NCI-H146 treated with DMSO at 0.1 percent for 48 hours (cell line): ENCODE results near the gene MSRB3.
A peak's percentile ranks its signal among the peaks of the same experiment; 100 is the strongest.
"Not testable (repeated sequence)": the region's sequence is repeated elsewhere in the genome, so short reads cannot be mapped to it uniquely, and the experiment has no call there.

ENCODE experiments used
- DNase-seq: peaks from one replicate; lab custom pipeline; 2025; ENCODE audit not compliant: unreplicated experiment; lab: John Stamatoyannopoulos, UW

MSRB3 gene

DNA sequence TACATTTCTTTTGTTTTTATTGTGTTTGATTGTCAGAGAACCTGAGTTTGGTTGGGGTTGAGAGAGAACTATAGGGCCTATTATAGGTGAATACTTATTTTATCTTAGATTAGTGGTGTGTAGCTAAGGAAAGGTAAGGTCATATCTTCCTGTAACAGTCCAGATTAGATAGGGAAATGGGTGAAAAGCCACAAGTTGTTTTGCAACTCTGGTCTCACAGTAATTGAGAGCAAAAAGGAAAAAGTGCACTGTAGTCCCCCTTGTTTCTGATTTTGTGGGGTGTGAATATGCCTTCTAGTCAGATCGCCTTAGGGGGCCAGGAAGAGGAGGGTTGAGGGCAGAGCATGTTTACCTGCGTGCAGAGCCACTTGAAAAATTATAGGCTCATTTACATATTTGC lies 8.9 kb downstream of the MSRB3 start:
- no peak for DNase-seq

DNA sequence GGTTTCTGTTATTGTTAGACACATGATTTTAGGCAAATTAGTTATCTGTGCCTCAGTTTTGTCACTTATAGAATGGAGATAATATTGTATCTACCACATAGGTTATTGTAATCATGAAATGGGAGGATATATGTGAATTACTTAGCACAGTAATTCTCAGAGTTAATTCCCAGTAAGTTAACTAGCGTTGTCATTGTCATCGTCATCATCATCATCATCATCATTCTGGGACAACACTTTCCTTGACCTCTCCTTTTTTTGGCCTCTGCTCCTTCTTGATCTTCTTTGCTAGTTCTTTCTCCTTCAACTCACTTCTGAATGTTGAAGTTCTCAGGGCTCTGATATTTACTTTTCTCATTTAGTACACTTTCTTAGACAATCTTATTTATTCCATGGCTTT lies 13.8 kb downstream of the MSRB3 start:
- DNase-seq = no peak

DNA sequence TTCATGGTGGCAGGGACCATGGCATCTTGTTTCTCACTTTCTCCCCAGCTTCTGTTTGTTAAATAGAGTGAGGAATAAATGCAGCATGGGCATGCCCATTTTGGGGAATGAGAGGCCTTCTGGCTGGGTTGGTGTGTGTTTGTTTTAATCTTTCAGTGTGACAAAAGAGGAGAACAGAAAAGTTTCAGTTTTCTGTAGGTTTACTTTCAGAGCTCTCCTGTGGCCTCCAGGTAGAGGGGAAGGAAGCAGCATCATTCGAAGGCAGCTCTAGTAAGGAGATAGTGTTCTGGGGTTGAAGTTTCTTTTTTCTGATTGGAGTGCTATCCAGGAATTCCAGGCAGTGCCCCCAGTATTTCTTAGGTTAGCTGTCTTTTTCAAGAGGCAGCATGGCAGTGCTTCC lies 15.3 kb downstream of the MSRB3 start:
- no peak for DNase-seq

DNA sequence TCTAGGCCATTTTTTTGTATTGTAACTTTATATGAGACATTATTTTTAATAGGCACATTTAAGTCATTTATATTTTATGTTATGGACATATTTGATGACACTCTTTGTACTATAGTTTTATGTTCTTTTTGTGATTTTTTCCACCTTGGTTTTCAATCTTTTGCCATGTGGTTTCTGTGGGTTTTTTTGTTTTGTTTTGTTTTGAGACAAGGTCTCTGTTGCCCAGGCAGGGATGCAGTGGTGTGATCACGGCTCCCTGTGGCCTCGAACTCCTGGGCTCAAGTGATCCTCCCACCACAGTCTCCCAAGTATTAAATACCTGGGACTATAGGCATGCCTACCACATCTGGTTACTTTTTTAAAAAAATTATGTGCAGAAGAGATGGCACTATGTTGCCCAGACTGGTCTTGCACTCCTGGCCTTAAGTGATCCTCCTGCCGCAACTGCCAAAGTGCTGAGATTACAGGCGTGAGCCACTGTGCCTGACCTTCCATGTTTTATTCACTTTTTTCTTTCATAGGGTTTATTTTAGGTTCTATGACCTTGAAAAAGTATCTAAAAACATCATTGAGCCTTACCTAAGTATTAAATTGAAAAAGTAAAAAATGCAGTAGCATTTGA lies 16.3 kb downstream of the MSRB3 start:
- DNase-seq = no peak

DNA sequence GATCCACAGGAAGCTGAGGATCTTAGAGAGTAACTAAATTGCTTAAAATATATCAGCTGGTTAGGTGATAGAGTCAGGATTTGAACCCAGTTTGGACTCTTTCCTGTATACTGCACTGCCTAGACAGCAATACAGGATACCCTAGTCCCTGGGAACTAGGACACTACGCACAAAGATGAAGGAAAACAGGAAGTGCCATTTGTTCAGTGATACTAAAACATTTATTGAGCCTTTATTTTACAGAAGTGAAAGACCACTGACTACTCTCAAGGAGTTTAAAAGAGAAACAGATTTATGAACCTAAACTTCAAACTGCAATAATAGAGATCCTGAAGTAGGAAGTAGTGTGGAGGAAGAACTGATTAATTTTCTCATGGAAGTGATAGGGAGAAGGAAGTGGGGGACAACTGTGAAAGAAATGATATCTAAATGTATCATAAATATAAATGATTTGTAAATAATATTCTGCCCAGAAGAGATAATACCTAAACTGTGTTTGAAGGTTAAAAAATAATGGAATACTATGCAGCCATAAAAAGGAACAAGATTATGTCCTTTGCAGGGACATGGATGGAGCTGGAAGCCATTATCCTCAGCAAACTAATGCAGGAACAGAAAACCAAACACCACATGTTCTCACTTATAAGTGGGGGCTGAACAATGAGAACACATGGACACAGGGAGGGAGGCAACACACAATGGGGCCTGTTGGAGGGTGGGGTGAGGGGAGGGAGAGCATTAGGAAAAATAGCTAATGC lies 18.2 kb downstream of the MSRB3 start:
- no peak for DNase-seq

DNA sequence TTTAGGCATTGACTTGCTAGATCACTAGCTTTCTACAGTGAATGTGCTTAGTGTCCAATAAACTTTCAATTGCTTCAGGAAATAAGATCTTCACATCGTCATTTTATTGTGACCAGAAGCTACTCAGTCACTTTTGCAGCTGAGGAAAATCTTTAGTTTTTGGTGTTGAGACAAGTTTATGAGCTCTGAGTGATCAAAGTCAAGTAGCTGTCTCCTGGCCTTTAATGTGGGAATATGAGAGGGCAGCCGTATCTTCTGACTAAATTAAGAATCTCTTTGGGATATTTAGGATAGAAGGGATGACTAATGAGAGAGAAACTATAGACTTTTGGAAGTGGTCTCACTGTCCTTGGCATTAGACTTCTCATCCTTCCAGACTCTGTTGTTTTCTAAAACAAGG lies 21.6 kb downstream of the MSRB3 start:
- no peak for DNase-seq

DNA sequence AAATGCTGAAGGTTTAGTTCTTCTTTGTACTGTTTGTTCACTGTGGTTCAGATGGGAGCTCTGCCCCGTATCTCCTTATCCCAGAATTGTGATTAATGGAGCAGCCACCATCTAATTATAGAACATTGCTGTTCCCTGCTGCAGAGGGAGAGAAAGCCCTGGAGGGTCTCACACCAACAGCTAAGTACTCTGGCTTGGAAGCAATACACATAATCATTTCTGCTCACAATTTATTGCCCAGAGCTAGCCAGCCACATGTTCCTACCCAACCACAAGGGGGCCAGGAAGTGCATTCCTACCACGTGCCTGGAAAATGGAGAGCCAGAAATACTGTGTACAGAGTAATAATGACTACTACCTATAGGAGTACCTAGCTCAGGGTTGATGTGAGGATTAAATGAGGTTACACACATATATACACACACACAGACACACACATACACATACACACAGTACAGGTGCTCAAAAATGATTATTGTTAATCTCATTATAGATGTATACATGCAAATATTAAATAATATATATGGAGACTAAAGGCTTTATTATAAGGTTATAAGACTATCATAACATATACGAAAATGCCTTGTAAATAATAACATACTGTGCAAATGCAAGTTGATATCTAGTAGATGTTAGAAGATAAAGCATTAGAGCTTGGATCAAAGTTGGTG lies 22.3 kb downstream of the MSRB3 start:
- DNase-seq = no peak

DNA sequence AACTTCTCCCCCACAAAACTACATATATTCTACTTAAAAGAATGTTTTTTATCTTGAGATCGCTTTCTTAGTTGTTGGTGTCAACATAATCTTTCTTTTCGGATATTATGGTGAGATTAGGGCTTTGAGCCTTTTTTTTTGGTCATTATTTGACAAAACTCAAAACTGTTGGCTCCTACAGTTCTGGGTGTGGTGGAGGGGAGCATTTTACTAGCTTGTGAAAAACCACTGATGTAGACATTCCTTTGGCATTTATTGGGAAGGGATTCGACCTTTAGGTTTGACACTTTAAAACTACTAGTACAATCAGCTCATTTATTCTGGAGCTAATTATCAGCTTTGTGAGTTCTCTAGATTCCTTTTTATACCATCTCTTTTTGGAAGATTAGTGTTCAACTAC lies 24.4 kb downstream of the MSRB3 start:
- DNase-seq = no peak

DNA sequence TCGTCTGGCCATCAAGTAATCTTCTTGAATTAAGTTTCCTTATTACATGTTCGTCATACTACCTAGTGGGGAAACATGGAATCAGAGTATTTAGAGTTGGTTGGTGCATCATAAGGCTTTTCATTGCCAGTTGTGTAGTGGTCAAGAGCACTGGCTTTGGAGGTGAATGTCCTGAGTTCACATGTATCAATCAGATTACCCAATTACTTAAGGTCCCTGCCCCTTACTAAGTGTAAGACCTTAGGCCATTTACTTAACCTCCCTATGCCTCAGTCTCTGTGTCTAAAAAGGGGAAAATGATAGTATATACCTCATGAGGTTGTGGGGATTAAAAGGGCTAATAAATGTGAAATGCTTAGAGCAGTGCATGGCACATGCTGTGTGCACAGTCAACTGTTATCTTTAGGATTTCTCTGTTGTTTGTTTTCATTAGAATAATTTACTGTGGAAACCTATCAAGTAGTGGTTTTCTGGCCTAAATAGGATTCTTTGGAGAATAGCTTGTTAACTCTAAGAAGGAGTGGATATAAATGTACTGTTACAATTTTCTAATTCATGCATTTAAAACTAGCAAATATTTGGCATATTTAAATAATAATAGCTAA lies 27.0 kb downstream of the MSRB3 start:
- no peak for DNase-seq

DNA sequence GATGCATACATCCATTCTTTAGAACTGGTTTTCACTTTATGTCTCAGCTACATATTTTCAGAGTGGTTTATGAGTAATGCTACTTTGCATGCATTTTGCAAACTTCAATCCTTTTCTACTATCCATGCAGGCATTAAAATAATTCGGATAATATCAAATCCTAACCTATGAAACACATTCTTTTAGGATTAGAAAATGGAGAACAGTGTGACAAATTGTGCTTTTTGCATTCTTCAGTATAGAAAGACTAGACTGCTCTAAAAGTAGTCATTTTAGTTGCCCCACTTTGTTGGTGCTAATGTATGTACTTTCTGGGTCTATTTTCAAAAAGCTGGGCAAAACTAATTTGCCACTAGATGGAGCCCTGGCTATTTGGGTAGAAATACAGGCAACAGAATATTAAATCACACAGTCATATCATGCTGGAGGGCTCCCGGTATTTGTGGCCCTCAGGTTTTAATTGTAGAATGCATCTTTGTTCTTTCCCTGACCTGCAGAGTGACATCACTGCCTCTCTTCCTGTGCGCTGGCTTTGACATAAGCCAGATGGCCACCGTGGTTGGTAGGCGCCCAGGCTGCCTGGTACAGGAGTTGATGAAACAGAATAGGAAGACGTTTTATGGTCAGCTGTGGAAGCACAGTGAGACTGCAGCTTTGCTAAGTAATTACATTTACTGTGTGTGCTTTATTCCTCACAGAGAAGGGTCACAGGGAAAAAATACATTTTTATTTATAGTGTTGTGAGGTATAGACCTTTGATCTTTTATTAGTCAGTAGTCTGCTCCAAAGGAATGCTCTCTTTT lies 28.1 kb downstream of the MSRB3 start:
- peak; percentile 3 for DNase-seq

DNA sequence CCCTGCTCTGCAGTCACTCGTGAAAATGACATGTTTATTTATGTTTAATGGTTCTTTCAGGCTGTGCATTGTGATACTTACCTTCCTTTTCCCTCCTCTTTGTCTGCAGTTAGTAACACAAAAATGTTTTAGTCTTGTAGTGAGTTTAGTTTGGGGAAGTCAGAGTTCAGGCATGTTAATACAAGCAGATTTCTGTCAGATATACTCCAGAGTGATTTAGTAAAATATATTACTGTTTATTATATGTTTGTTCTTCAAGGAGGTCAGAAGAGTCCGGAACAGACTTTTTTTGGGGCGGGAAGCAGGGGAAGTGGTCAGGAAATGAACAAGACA lies 28.7 kb downstream of the MSRB3 start:
- DNase-seq = no peak

DNA sequence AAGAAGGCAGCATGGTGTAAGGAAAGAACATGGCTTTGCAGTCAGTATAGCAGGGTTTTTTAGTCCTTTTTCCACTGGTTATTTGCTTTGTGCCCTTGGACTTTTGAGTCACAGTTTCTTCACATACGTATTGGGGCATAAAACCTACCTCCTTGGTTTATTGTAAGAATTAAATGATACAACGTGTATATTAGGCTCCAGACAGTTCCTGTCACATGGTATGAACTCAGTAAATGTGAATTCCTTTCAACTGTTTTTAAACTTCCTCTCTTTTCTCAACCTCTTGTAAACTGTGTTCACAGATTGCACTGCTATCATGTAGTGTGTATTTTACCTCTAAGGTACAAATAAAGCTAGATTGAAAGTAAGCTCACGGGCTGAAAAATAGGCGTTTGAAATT lies 29.5 kb downstream of the MSRB3 start:
- DNase-seq = no peak

DNA sequence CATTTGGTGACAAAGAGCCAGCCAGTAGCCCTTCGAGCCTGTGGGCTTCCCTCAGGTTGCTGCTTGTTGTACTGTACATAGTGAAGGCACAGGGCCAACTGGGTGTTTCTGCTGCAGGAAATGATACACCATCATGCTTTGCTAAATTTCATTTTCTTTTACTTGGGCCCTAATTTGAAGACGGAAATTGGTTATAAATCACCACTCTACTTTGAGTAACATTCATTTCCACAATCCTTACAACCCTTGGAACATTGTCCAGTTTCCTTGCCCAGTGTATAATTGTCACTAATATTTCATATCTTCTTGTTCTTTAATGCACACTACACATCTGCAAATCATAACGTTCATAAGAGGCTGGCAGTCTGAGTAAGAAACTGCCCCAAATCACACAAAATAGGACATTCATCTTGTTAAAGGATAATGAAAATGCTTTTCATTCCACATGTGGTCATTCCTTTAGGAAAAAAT lies 30.2 kb downstream of the MSRB3 start:
- DNase-seq = no peak

DNA sequence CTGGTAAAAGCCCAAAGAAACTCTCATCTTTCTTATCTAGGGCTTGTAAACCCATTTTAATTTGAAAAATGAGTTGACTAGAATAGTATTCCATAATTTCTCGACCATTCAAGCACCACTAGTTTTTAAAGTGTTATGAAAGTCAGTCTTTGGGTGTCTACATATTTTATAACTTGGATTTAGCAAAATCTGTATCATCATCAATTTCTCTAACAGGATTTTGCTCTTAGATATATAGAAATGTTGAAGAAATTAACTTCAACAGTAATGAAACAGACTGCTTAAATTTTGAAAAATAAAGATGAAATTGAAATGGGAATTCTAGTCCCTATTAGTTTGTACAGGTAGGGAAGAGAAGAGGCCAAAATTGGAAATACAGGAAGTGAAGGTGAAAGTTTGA lies 32.8 kb downstream of the MSRB3 start:
- DNase-seq = no peak

DNA sequence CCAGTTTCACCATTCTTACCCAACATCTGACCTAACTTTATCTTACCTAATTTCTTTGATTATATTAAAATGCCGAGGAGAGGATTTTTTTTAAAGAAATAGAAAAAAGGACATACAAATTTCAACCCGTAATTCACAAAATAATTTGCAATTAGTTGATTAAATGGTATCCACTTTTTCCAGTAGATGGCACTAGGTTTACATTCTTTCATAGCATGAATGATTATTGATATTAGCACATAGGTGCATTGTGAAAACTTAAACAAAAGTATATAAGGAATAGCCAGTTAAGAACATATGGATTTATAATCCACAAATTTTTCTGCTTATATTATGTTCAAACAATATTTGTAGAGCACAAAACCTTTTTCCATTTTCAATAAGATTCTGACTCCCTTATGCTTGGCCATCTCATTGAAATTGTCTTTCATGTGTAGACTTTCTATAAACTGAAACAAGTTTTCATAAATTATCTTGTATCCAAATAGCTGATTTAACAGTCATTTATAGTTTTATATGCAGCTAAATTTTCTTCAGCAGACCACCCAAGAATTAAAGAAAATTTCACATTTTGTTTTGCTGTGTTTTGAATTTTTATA lies 35.3 kb downstream of the MSRB3 start:
- DNase-seq = no peak

DNA sequence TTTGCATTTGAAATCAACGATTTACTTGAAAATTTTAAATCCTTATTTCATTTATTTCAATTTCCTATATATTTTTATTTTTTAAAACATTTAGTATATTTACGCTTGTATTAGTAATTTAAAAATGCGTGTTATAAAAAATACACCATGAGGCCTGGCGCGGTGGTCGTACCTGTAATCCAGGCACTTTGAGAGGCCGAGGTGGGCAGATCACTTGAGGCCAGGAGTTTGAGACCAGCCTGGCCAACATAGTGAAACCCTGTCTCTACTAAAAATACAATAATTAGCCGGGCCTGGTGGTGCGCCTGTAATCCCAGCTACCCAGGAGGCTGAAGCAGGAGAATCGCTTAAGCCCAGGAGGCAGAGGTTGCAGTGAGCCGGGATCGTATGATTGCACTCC lies 36.8 kb downstream of the MSRB3 start:
- DNase-seq = not testable (repeated sequence)

DNA sequence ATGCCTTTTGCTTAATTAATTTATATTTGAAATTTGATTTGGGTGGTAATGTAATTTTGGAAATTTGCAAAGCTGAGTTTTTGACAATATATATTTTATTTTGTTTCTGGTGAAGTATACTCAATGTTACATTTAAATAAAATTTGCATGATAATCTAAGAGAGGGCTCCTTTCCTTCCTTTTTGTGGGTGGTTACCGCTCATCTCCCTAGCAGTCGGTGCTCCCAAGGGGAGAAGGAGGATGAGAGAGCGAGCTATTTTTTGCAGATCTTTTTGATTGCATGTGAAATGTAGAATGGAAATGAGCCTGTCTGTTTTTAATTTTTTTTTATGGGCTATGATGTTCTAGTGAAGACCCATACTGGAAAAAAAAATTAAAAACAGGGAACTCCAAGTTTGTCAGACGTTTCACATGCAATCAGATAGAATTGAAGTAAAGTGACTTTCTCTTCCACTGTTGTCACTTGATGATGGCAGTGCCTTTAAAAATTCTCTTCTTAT lies 39.8 kb downstream of the MSRB3 start:
- no peak for DNase-seq

DNA sequence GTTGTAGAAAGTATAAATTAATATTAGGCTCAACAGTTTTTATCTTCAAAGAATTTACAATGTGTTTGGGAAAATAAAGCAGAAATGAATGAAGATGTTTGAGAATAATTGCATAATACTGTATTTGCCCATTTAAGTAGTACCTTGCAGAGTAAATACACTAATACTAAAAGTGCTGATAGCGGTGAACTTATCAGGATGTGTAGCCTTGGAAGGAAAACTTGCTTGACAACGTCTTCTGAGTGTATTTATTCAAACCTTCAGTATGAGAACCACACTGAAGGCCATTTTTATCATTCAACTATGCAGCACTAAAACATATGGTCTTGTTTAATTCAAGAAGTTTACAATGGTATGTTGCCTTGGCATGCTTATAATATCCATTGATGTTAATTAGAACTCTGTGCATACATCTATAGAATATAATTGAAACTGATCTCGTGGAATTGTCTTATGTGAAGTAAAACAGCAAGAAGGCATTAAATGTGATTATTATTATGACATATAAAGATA lies 41.3 kb downstream of the MSRB3 start:
- no peak for DNase-seq

DNA sequence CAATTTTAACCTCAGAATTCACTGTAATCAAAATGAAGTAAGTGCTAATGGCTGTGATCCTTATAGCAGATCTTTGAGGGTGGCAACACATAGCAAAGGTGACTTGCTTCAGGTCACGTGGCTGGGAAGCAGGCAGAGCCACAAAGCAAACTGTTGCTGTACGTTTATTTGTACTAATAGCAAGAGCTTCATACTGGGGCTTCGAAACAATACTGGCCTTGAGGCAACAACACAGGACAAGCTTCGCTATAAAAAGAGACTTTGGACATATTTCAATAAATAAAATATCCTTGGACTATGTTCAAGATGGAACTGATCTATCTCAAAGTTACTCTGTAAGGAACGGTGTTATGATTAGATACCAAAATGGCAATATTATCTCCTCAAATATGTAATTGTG lies 44.6 kb downstream of the MSRB3 start:
- no peak for DNase-seq

DNA sequence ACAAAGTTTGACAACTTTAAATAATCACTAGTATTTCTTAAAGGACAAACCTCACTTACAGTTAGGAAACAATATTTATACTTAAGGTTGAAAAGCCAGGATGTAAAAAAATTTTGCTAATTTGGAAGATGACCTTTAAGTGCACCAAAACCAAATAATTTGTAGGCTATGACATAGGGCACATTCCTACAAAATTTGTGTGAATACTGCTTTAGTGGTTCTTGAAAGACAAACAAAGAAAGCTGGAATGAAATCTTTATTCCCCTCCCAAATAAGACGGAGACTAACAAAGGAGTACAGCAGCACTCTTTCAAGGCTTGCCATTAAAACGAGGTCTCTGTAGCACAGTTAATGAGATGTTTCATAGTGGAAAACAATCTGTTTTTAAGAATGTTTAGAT lies 45.6 kb downstream of the MSRB3 start:
- DNase-seq = no peak
